Lower leg skin (tissue), 3 donors: ENCODE results near the gene SPINT1.

Experiments used
- CTCF ChIP-seq, 3 donors: fragments of 450-650 bp; IDR thresholded peaks; one replicate each; pipeline ENCODE4 v1.5.1; 2016; ENCODE audit warnings: antibody characterized with exemption in 3 of 3, mild to moderate bottlenecking in 3 of 3, moderate library complexity in 2 of 3
- POLR2A ChIP-seq, 2 donors: fragments of 450-650 bp; IDR thresholded peaks; one replicate each; pipeline ENCODE4 v1.6.1; 2016 to 2017; ENCODE audit warnings: antibody characterized with exemption in 2 of 2, mild to moderate bottlenecking in 1 of 2, moderate library complexity in 1 of 2

GRCh38 chr15:40872791-40873693, 29.2 kb downstream of the SPINT1 start:
- TF ChIP-seq CTCF (IDR thresholded peaks at IDR 0.05) (no peak), POLR2A (IDR thresholded peaks at IDR 0.05) (no peak)
